K562 (cell line): ENCODE measurements around the gene TRMT2A. TPM values are rescaled to one million over a fixed set of nuclear protein-coding genes. Genes with fewer than 3 reads are reported as not detected.

ENCODE experiments used
- ATF1 ChIP-seq, 2 experiments: fragments of 450-650 bp in 1 of 2; IDR thresholded peaks; 2 replicates each; pipeline ENCODE4 v1.6.1; 2016; ENCODE audit warnings: missing compliant biosample characterization in 1 of 2, missing genetic modification characterization in 1 of 2
- GABPB1 ChIP-seq: sonication (generic); formaldehyde crosslinking; IDR thresholded peaks from 2 replicates; pipeline ENCODE4 v1.8.0; 2022; ENCODE audit warnings: mild to moderate bottlenecking, missing genetic modification reagents
- LEF1 ChIP-seq: fragments of 450-650 bp; IDR thresholded peaks from 2 replicates; pipeline ENCODE4 v1.6.1; 2016; ENCODE audit warnings: mild to moderate bottlenecking
- MGA ChIP-seq: fragments of 450-650 bp; IDR thresholded peaks from 2 replicates; pipeline ENCODE4 v1.6.1; 2016; ENCODE audit warnings: mild to moderate bottlenecking, moderate library complexity
- POLR2A ChIP-seq: fragments of 450-650 bp; conservative IDR thresholded peaks from 2 replicates; pipeline ENCODE4 v1.6.1; 2016
- polyA plus RNA-seq, 8 experiments: library from polyadenylated mRNA; depleted of rRNA in 4 of 8; stranded (reverse) in 5 of 8; unstranded in 3 of 8; fragments of >200 nt; fragmentation: Nextera tagmentation in 2 of 8; fragmentation: Illumina TruSeq in 1 of 8; extraction: Ambion mirVana in 2 of 8; extraction: Trizol in 1 of 8; gene quantifications; 2 replicates each; pipeline versions ENCODE4 v1.2.1 to v1.2.3, GENCODE V29; 2011 to 2014; ENCODE audit warnings: inconsistent platforms in 1 of 8, missing spikeins in 1 of 8
- total RNA-seq, 7 experiments: library from RNA; depleted of rRNA in 6 of 7; stranded (reverse); fragments of >200 nt in 6 of 7; fragmentation: Illumina TruSeq in 2 of 7; extraction: Trizol in 2 of 7; gene quantifications; 2 replicates each; pipeline versions ENCODE4 v1.2.1 to v1.2.3, GENCODE V29; 2011 to 2021; ENCODE audit warnings: low replicate concordance in 1 of 7
- TF ChIP-seq, protein P1 (sequence below): IDR thresholded peaks from 2 replicates; pipeline ENCODE4 v1.6.1; 2016; ENCODE audit warnings: missing genetic modification characterization, missing compliant biosample characterization

The TRMT2A gene
- total and polyA plus RNA-seq, 9 of the 15 experiments (the other 6 are each of a cell fraction or from before 2014, with no cell fraction given) = 1.6 to 265 (median 140) TPM

GRCh38 chr22:20112623-20113511 lies 4.2 kb downstream of the TRMT2A start (continued):
- TF ChIP-seq MGA (no peak), LEF1 (no peak), POLR2A (peak; percentile 60), ATF1 (CRISPR knock-in tag; IDR thresholded peaks at IDR 0.05) (no peak), ATF1 (tag; IDR thresholded peaks at IDR 0.05) (no peak), GABPB1 (CRISPR knock-in tag) (no peak)
- TF ChIP-seq, protein P1, sequence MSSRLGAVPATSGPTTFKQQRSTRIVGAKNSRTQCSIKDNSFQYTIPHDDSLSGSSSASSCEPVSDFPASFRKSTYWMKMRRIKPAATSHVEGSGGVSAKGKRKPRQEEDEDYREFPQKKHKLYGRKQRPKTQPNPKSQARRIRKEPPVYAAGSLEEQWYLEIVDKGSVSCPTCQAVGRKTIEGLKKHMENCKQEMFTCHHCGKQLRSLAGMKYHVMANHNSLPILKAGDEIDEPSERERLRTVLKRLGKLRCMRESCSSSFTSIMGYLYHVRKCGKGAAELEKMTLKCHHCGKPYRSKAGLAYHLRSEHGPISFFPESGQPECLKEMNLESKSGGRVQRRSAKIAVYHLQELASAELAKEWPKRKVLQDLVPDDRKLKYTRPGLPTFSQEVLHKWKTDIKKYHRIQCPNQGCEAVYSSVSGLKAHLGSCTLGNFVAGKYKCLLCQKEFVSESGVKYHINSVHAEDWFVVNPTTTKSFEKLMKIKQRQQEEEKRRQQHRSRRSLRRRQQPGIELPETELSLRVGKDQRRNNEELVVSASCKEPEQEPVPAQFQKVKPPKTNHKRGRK (tag) = no peak
